Glutamatergic neuron (in vitro differentiated cells): ENCODE data around the gene ATF6B. TPM values are rescaled to one million over a fixed set of nuclear protein-coding genes. Genes with fewer than 3 reads are reported as not detected.

Experiments used
- DNase-seq: peaks from one replicate; pipeline ENCODE4 v3.0.0; 2022
- H3K27ac Mint-ChIP-seq: one replicate; pipeline ENCODE4 v1.8.0; 2020; ENCODE audit warnings: mild to moderate bottlenecking, mixed read lengths, inconsistent platforms; ENCODE audit not compliant: unreplicated experiment
- H3K27me3 Mint-ChIP-seq: one replicate; pipeline ENCODE4 v1.8.0; 2020; ENCODE audit warnings: mild to moderate bottlenecking, moderate library complexity, mixed read lengths, inconsistent platforms; ENCODE audit not compliant: unreplicated experiment
- H3K36me3 Mint-ChIP-seq: one replicate; pipeline ENCODE4 v1.8.0; 2020; ENCODE audit warnings: mild to moderate bottlenecking, mixed read lengths, inconsistent platforms; ENCODE audit not compliant: unreplicated experiment
- H3K4me1 Mint-ChIP-seq: one replicate; pipeline ENCODE4 v1.8.0; 2020; ENCODE audit warnings: mild to moderate bottlenecking, low read depth, mixed read lengths, inconsistent platforms; ENCODE audit not compliant: unreplicated experiment
- H3K4me3 Mint-ChIP-seq: one replicate; pipeline ENCODE4 v1.8.0; 2020; ENCODE audit warnings: mild to moderate bottlenecking, mixed read lengths, inconsistent platforms; ENCODE audit not compliant: unreplicated experiment
- H3K9me3 Mint-ChIP-seq: one replicate; pipeline ENCODE4 v1.8.0; 2020; ENCODE audit warnings: mild to moderate bottlenecking, moderate library complexity, mixed read lengths, inconsistent platforms; ENCODE audit not compliant: unreplicated experiment
- total RNA-seq: library from RNA; stranded (reverse); fragmentation: NEBNext Ultra II Directional; extraction: Animal tissue kit (Norgen Biotek cat#: 25700); gene quantifications from one replicate; pipeline ENCODE4 v1.2.1, GENCODE V29; 2021; ENCODE audit not compliant: unreplicated experiment
- TF ChIP-seq, protein P1 (sequence below): fragments of 200-600 bp; sonication (generic); IDR thresholded peaks from one replicate; pipeline ENCODE4 v1.5.0; 2021; ENCODE audit not compliant: partially characterized antibody, unreplicated experiment

Gene ATF6B
- total RNA-seq, 1 donor from 2014 or later, result 79.5 TPM

DNA sequence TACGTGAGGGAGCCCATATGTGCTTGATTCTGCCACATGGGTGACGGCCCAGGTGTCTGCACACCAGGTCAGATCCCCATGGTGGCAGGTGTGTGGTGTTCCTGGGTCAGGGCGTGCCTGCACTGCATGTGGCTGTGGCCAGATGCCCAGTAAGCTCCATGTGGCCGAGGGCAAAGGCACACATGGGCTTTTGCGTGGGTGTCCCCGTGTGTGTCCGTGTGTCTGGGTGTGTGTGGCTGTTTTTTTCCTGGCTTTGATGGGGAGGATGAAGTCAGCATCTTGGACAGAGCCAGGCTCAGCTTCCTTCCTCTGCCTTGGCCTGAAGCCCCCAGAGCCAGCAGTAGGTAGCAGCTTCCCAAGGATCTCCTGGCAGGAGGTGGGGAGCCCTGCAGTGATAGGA is 17.4 kb downstream of the ATF6B start:
- peaks cover 8% of the 10 kb centered on the region for H3K27me3 Mint-ChIP-seq
- TF ChIP-seq, protein P1, sequence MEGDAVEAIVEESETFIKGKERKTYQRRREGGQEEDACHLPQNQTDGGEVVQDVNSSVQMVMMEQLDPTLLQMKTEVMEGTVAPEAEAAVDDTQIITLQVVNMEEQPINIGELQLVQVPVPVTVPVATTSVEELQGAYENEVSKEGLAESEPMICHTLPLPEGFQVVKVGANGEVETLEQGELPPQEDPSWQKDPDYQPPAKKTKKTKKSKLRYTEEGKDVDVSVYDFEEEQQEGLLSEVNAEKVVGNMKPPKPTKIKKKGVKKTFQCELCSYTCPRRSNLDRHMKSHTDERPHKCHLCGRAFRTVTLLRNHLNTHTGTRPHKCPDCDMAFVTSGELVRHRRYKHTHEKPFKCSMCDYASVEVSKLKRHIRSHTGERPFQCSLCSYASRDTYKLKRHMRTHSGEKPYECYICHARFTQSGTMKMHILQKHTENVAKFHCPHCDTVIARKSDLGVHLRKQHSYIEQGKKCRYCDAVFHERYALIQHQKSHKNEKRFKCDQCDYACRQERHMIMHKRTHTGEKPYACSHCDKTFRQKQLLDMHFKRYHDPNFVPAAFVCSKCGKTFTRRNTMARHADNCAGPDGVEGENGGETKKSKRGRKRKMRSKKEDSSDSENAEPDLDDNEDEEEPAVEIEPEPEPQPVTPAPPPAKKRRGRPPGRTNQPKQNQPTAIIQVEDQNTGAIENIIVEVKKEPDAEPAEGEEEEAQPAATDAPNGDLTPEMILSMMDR, result no peak
- H3K27ac Mint-ChIP-seq, result no peak overlapping the region
- no peaks in the 10 kb centered on the region for H3K36me3 Mint-ChIP-seq
- peaks cover 10% of the 10 kb centered on the region for H3K4me1 Mint-ChIP-seq
- H3K9me3 Mint-ChIP-seq, result peaks cover 4% of the 10 kb centered on the region
- H3K4me3 Mint-ChIP-seq, result no peak overlapping the region
- no peak for DNase-seq

DNA sequence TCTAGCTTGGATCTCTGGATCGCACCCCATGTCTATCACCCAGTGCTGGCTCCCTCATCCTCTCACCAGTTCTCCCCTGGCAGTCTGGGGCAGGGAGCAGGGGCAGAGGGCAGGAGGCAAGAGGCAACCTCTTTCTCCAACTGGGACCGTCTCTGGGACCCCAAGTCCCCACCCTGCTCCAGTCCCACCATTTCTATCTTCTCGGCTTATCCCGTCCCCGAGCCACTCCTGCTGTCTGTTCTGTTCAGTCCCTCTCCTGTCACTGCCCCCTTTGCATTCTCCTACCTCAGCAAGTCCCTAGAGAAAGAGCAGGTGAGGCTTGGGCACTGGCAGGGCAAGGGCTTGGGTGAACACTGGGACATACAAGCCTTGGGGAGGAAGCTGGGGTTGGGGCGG is 18.3 kb downstream of the ATF6B start:
- Mint-ChIP-seq H3K4me1 (peaks cover 10% of the 10 kb centered on the region), H3K27ac (no peak overlapping the region), H3K27me3 (peaks cover 11% of the 10 kb centered on the region), H3K4me3 (no peak overlapping the region), H3K36me3 (no peaks in the 10 kb centered on the region), H3K9me3 (peaks cover 4% of the 10 kb centered on the region)
- TF ChIP-seq, protein P1, result no peak
- no peak for DNase-seq

DNA sequence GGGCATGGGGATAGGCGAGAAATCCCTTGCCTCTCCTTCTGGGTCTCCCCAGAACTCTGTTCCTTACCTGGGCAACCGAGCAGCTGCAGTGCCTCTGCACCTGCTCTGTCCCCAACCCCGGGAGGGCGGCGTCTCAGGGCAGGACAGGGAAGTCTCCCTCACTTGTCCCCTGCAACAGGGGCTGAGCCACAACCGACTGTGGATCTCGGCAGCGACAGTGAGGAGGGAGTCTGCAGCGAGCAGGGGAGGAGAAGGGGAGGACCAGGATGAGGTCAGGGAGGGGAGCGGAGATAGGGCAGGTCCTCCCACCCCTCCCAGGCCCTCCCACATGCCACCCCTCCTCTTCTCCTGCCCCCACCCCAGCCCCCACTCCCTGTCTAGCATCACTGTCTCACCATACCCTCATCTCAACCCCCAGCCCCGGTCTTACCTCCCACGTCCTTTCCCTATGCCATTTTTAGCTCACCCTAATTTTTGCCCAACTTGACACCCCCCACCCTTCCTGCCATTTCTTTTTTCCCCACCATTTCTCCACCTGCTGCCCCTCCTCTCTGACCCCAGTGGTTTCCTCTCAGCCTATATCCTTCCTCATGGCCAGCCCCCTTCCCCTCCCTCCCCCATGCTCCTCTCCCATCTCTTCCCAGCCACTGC is 18.8 kb downstream of the ATF6B start, which contains the start of gene TNXB:
Gene TNXB (minus strand): TSS at position 225 of the 651 bp plus-strand sequence. CDS start 11,140 bp downstream, outside the sequence.
- Mint-ChIP-seq H3K4me3 (no peak within 1 kb of the TSS), H3K4me1 (peaks cover 10% of the 10 kb centered on the region), H3K27me3 (peaks cover 11% of the 10 kb centered on the region), H3K36me3 (no peaks in the 10 kb centered on the region), H3K27ac (no peak within 1 kb of the TSS), H3K9me3 (peaks cover 4% of the 10 kb centered on the region)
- no peak for DNase-seq
- TF ChIP-seq, protein P1, result no peak

GRCh38 chr6:32108727-32109113 is 19.3 kb downstream of the ATF6B start:
- Mint-ChIP-seq H3K4me3 (no peak overlapping the region), H3K9me3 (peaks cover 4% of the 10 kb centered on the region), H3K27ac (no peak overlapping the region), H3K27me3 (peaks cover 11% of the 10 kb centered on the region), H3K36me3 (no peaks in the 10 kb centered on the region), H3K4me1 (peaks cover 10% of the 10 kb centered on the region)
- DNase-seq, result no peak
- TF ChIP-seq, protein P1, result no peak

DNA sequence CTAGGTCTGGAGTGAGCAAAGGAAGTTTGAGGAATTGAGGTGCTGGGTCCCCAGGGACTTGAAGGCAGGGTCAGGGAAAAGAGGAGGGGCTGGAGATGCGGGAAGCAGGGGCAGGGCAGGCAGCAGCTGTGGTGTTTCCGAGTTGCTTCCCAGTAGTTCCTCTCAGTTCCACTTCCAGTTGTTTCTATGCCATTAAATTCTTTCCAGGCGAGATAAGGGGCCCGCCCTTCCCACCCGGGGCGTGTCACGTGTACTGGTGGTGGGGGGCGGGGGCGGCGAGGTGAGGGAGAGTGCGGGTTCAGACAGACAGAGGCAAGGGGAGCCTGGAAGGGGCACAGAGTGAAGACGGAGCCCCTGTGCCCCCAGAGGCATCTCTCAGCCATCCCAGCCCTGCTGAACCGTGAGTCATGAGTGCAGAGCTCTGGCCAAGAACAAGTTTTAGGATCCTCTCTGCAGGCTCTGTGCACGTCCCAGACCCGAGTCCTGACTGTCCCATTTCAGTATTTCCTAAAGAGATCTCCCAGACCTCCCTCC is 19.9 kb downstream of the ATF6B start:
- peak overlapping the region; percentile 20 for H3K4me3 Mint-ChIP-seq
- H3K27me3 Mint-ChIP-seq, result peaks cover 14% of the 10 kb centered on the region
- no peaks in the 10 kb centered on the region for H3K36me3 Mint-ChIP-seq
- H3K9me3 Mint-ChIP-seq, result peaks cover 4% of the 10 kb centered on the region
- TF ChIP-seq, protein P1, result no peak
- no peak for DNase-seq
- H3K27ac Mint-ChIP-seq, result no peak overlapping the region
- peaks cover 10% of the 10 kb centered on the region for H3K4me1 Mint-ChIP-seq
